ENCODE measurements around the gene GSTO2. TPM values are rescaled to one million over a fixed set of nuclear protein-coding genes. Genes with fewer than 3 reads are reported as not detected.
"Not testable (repeated sequence)": the region's sequence is repeated elsewhere in the genome, so short reads cannot be mapped to it uniquely, and the experiment has no call there.

Gene GSTO2
- total RNA-seq, 3 donors from 2014 or later (not counting 1 experiment from before 2014, with no cell fraction given) = 0.75 to 1.4 (median 0.84) TPM

DNA sequence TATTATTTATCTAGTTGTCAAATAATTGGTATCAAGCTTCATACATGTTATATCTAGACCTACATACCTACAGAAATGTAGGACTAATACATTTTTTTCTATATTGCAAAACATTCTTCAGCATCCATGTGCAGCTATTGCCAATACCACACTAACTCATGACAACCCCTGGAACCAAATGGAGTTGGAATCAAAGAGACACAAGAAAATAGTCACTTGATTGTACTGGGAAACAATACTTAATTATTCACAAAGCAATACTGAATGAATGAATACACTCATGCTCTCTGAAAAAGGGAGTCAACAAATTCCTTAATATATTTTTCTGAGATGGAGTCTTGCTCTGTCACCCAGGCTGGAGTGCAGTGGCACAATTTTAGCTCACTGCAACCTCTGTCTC is 26.4 kb upstream of the GSTO2 start:
- no peaks in the 10 kb centered on the region for H3K4me1 Mint-ChIP-seq
- ATAC-seq = no peak
- H3K9me3 ChIP-seq (ENCODE audit: control insufficient read depth, insufficient read depth, low read length) = no peaks in the 10 kb centered on the region
- TF ChIP-seq, protein P1, sequence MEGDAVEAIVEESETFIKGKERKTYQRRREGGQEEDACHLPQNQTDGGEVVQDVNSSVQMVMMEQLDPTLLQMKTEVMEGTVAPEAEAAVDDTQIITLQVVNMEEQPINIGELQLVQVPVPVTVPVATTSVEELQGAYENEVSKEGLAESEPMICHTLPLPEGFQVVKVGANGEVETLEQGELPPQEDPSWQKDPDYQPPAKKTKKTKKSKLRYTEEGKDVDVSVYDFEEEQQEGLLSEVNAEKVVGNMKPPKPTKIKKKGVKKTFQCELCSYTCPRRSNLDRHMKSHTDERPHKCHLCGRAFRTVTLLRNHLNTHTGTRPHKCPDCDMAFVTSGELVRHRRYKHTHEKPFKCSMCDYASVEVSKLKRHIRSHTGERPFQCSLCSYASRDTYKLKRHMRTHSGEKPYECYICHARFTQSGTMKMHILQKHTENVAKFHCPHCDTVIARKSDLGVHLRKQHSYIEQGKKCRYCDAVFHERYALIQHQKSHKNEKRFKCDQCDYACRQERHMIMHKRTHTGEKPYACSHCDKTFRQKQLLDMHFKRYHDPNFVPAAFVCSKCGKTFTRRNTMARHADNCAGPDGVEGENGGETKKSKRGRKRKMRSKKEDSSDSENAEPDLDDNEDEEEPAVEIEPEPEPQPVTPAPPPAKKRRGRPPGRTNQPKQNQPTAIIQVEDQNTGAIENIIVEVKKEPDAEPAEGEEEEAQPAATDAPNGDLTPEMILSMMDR (IDR thresholded peaks at IDR 0.05) = no peak
- H3K4me3 ChIP-seq (ENCODE audit: low read length) = no peak overlapping the region
- H3K36me3 ChIP-seq (ENCODE audit: control insufficient read depth, insufficient read depth, low read length) = no peaks in the 10 kb centered on the region
- no peak overlapping the region for H3K27ac ChIP-seq (ENCODE audit: low read length)
- no peaks in the 10 kb centered on the region for H3K4me1 ChIP-seq (ENCODE audit: control insufficient read depth, insufficient read depth, low read length)
- no peaks in the 10 kb centered on the region for H3K27me3 ChIP-seq (ENCODE audit: control insufficient read depth, insufficient read depth, low read length)
- H3K36me3 Mint-ChIP-seq = no peaks in the 10 kb centered on the region
- H3K27me3 Mint-ChIP-seq (ENCODE audit: low read depth in 2 of 2) = peaks cover 17 to 45% of the 10 kb centered on the region in 2 donors
- intact Hi-C loops (cut with micrococcal nuclease) = no loop called here
- no peaks in the 10 kb centered on the region for H3K9me3 Mint-ChIP-seq
- H3K27ac Mint-ChIP-seq = no peak overlapping the region
- no peak for DNase-seq
- H3K4me3 Mint-ChIP-seq = no peak overlapping the region

DNA sequence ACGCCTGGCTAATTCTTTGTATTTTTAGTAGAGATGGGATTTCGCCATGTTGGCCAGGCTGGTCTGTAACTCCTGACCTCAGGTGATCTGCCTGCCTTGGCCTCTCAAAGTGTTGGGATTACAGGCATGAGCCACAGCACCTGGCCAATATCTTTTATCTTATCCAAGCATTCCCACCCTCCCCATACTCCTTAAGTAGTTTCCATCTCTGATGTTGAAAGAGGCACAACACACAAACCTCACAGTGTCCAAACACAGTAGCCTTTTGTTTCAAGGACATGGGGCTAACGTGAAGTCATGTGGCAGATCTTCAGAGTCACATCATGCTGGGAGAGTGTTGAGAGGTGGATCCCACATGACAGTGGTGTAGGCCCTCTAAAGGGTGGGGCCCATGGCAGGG is 26.0 kb upstream of the GSTO2 start:
- H3K4me1 ChIP-seq (ENCODE audit: control insufficient read depth, insufficient read depth, low read length); ATAC-seq; H3K36me3 Mint-ChIP-seq; H3K9me3 Mint-ChIP-seq; H3K4me3 ChIP-seq (ENCODE audit: low read length); H3K36me3 ChIP-seq (ENCODE audit: control insufficient read depth, insufficient read depth, low read length); H3K27me3 ChIP-seq (ENCODE audit: control insufficient read depth, insufficient read depth, low read length); H3K9me3 ChIP-seq (ENCODE audit: control insufficient read depth, insufficient read depth, low read length); H3K4me3 Mint-ChIP-seq; H3K27ac ChIP-seq (ENCODE audit: low read length); H3K4me1 Mint-ChIP-seq; intact Hi-C loops (cut with micrococcal nuclease); H3K27ac Mint-ChIP-seq; DNase-seq: not testable (repeated sequence)
- H3K27me3 Mint-ChIP-seq (ENCODE audit: low read depth in 2 of 2) = peaks cover 15 to 44% of the 10 kb centered on the region in 2 donors
- 86% methylated on average over 3 of the region's 3 CpGs for WGBS (ENCODE audit: insufficient coverage)

DNA sequence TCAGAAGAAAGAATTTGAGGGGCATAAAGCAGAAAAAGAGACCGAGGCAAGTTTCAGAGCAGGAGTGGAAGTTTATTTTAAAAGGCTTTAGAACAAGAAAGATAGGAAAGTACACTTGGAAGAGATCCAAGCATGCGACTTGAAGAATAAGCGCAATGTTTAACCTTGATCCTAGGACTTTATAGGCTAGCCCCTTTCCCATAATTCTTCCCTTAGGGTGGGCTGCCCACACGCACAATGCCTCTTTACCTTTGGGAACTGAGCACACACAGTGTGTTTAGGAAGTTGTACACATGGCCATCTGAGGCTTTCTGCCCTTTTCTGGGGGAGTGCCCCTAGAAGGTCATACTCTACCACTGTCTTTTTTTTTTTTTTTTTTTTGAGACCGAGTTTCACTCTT is 25.5 kb upstream of the GSTO2 start:
- H3K4me3 Mint-ChIP-seq = no peak overlapping the region
- intact Hi-C loops (cut with micrococcal nuclease) = no loop called here

DNA sequence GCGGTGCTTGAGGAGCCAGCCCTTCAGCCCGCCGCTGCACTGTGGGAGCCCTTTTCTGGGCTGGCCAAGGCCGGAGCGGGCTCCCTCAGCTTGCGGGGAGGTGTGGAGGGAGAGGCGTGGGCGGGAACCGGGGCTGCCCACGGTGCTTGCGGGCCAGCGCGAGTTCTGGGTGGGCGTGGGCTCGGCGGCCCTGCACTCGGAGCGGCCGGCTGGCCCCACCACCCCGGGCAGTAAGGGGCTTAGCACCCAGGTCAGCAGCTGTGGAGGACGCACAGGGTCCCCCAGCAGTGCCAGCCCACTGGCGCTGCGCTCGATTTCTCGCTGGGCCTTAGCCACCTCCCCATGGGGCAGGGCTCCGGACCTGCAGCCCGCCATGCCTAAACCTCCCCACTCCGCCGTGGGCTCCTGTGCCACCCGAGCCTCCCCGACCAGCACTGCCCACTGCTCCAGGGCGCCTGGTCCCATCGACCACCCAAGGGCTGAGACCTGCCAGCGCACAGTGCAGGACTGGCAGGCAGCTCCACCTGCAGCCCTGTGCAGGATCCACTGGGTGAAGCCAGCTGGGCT is 23.8 kb upstream of the GSTO2 start:
- H3K9me3 ChIP-seq (ENCODE audit: control insufficient read depth, insufficient read depth, low read length) = no peaks in the 10 kb centered on the region
- DNase-seq = no peak
- no peak for ATAC-seq
- TF ChIP-seq, protein P1 (IDR thresholded peaks at IDR 0.05) = no peak
- H3K4me1 ChIP-seq (ENCODE audit: control insufficient read depth, insufficient read depth, low read length) = no peaks in the 10 kb centered on the region
- no peak overlapping the region for H3K27ac ChIP-seq (ENCODE audit: low read length)
- Mint-ChIP-seq H3K9me3 (no peaks in the 10 kb centered on the region), H3K4me3 (no peak overlapping the region), H3K27me3 (ENCODE audit: low read depth in 2 of 2) (peaks cover 17 to 46% of the 10 kb centered on the region in 2 donors), H3K4me1 (no peaks in the 10 kb centered on the region), H3K36me3 (no peaks in the 10 kb centered on the region), H3K27ac (no peak overlapping the region)
- no peaks in the 10 kb centered on the region for H3K36me3 ChIP-seq (ENCODE audit: control insufficient read depth, insufficient read depth, low read length)
- H3K4me3 ChIP-seq (ENCODE audit: low read length) = no peak overlapping the region
- intact Hi-C loops (cut with micrococcal nuclease) = no loop called here
- peaks cover 4% of the 10 kb centered on the region for H3K27me3 ChIP-seq (ENCODE audit: control insufficient read depth, insufficient read depth, low read length)
- WGBS (ENCODE audit: insufficient coverage) = 96% methylated on average over 34 of the region's 34 CpGs

More for the DNA sequence above, 25.5 kb upstream of the GSTO2 start:
- 84% methylated on average over 5 of the region's 5 CpGs for WGBS (ENCODE audit: insufficient coverage)
- H3K4me3 ChIP-seq (ENCODE audit: low read length) = no peak overlapping the region
- no peak overlapping the region for H3K27ac Mint-ChIP-seq
- peaks cover 2% of the 10 kb centered on the region for H3K27me3 ChIP-seq (ENCODE audit: control insufficient read depth, insufficient read depth, low read length)
- H3K4me1 ChIP-seq (ENCODE audit: control insufficient read depth, insufficient read depth, low read length) = no peaks in the 10 kb centered on the region
- no peaks in the 10 kb centered on the region for H3K9me3 Mint-ChIP-seq
- H3K4me1 Mint-ChIP-seq = no peaks in the 10 kb centered on the region
- ATAC-seq (no peak), DNase-seq (no peak)
- TF ChIP-seq, protein P1 (IDR thresholded peaks at IDR 0.05) = no peak
- H3K36me3 Mint-ChIP-seq = no peaks in the 10 kb centered on the region
- H3K9me3 ChIP-seq (ENCODE audit: control insufficient read depth, insufficient read depth, low read length) = no peaks in the 10 kb centered on the region
- H3K27me3 Mint-ChIP-seq (ENCODE audit: low read depth in 2 of 2) = peaks cover 15 to 46% of the 10 kb centered on the region in 2 donors
- H3K27ac ChIP-seq (ENCODE audit: low read length) = no peak overlapping the region
- H3K36me3 ChIP-seq (ENCODE audit: control insufficient read depth, insufficient read depth, low read length) = no peaks in the 10 kb centered on the region

Measured in natural killer cell (primary cell).